ENCODE measurements around the gene AFTPH. TPM values are rescaled to one million over a fixed set of nuclear protein-coding genes. Genes with fewer than 3 reads are reported as not detected.

AFTPH gene
- total RNA-seq, 5 donors from 2014 or later (not counting 1 experiment from before 2014, with no cell fraction given), result 33.4 to 42.5 (median 37.9) TPM

GRCh38 chr2:64610316-64610855 lies 86.3 kb downstream of the AFTPH start:
- POLR2A ChIA-PET, result no interaction called here
- Mint-ChIP-seq H3K4me1 (peaks cover 21 to 38% (median 21%) of the 10 kb centered on the region in 3 donors), H3K4me3 (peak overlapping the region; percentile 44 to 80 (median 71)), H3K27me3 (no peaks in the 10 kb centered on the region), H3K9me3 (no peaks in the 10 kb centered on the region), H3K36me3 (no peaks in the 10 kb centered on the region), H3K27ac (peak overlapping the region in 1 of 2 donors; percentile 48)
- Histone ChIP-seq H3K27me3 (replicated peaks in 1 of 2; ENCODE audit: control insufficient read depth in 2 of 2, extremely low read depth in 1 of 2, insufficient read depth in 2 of 2, low read length in 1 of 2) (peaks cover 0 to 4% of the 10 kb centered on the region in 2 experiments), H3K36me3 (ENCODE audit: control insufficient read depth in 2 of 2, extremely low read depth in 1 of 2, insufficient read depth in 1 of 2, low read length in 1 of 2) (no peaks in the 10 kb centered on the region), H3K27ac (ENCODE audit: low read length) (no peak overlapping the region), H3K9me3 (no peaks in the 10 kb centered on the region), H3K4me1 (ENCODE audit: control insufficient read depth in 1 of 2, extremely low read depth in 1 of 2, insufficient read depth in 2 of 2, low read length in 2 of 2) (peaks cover 8 to 38% of the 10 kb centered on the region in 2 experiments), H3K4me3 (ENCODE audit: control insufficient read depth in 1 of 2, extremely low read depth in 1 of 2, low read length in 1 of 2) (no peak overlapping the region)
- no CpG with 5 or more reads among the region's 6 CpGs for WGBS (ENCODE audit: insufficient coverage)
- CTCF ChIA-PET, result interaction anchor here in 1 of 2 donors (0.6 kb wide), 1 partner anchor 62 kb away, joined by 3 read pairs; no protein-coding TSS in a partner anchor
- DNase-seq (no peak), ATAC-seq (replicated peaks in 1 of 4) (no peak)

- Histone ChIP-seq H3K27me3 (replicated peaks in 1 of 2; ENCODE audit: control insufficient read depth in 2 of 2, extremely low read depth in 1 of 2, insufficient read depth in 2 of 2, low read length in 1 of 2) (peaks cover 0 to 8% of the 10 kb centered on the region in 2 experiments), H3K4me3 (ENCODE audit: control insufficient read depth in 1 of 2, extremely low read depth in 1 of 2, low read length in 1 of 2) (no peak overlapping the region), H3K9me3 (no peaks in the 10 kb centered on the region), H3K36me3 (ENCODE audit: control insufficient read depth in 2 of 2, extremely low read depth in 1 of 2, insufficient read depth in 1 of 2, low read length in 1 of 2) (no peaks in the 10 kb centered on the region), H3K27ac (ENCODE audit: low read length) (no peak overlapping the region), H3K4me1 (ENCODE audit: control insufficient read depth in 1 of 2, extremely low read depth in 1 of 2, insufficient read depth in 2 of 2, low read length in 2 of 2) (peaks cover 5 to 19% of the 10 kb centered on the region in 2 experiments)
- ChIA-PET POLR2A (no interaction called here), CTCF (no interaction called here)
- H3K4me3 Mint-ChIP-seq, result no peak overlapping the region
- H3K4me1 Mint-ChIP-seq, result peaks cover 4 to 16% (median 8%) of the 10 kb centered on the region in 3 donors
- ATAC-seq (replicated peaks in 1 of 4) (no peak), DNase-seq (no peak)
- no peaks in the 10 kb centered on the region for H3K9me3 Mint-ChIP-seq
- H3K27ac Mint-ChIP-seq, result no peak overlapping the region
- no peaks in the 10 kb centered on the region for H3K27me3 Mint-ChIP-seq
- no peaks in the 10 kb centered on the region for H3K36me3 Mint-ChIP-seq
- 85% methylated on average over 3 of the region's 5 CpGs for WGBS (ENCODE audit: insufficient coverage)
These were observed 88.6 kb downstream of the AFTPH start for GRCh38 chr2:64612575-64613195.

GRCh38 chr2:64613276-64613675 lies 89.1 kb downstream of the AFTPH start:
- H3K4me1 ChIP-seq (ENCODE audit: control insufficient read depth in 1 of 2, extremely low read depth in 1 of 2, insufficient read depth in 2 of 2, low read length in 2 of 2), result peaks cover 0 to 13% of the 10 kb centered on the region in 2 experiments
- DNase-seq, result no peak
- WGBS (ENCODE audit: insufficient coverage), result 82% methylated on average over 2 of the region's 7 CpGs
- no peaks in the 10 kb centered on the region for H3K36me3 Mint-ChIP-seq
- H3K27me3 ChIP-seq (replicated peaks in 1 of 2; ENCODE audit: control insufficient read depth in 2 of 2, extremely low read depth in 1 of 2, insufficient read depth in 2 of 2, low read length in 1 of 2), result peaks cover 0 to 11% of the 10 kb centered on the region in 2 experiments
- H3K9me3 ChIP-seq, result no peaks in the 10 kb centered on the region
- no peak overlapping the region for H3K27ac Mint-ChIP-seq
- ChIA-PET CTCF (no interaction called here), POLR2A (no interaction called here)
- no peak overlapping the region for H3K4me3 Mint-ChIP-seq
- H3K4me1 Mint-ChIP-seq, result peaks cover 0 to 10% (median 2%) of the 10 kb centered on the region in 3 donors
- no peak for ATAC-seq (replicated peaks in 1 of 4)
- no peaks in the 10 kb centered on the region for H3K27me3 Mint-ChIP-seq
- H3K9me3 Mint-ChIP-seq, result no peaks in the 10 kb centered on the region
- no peak overlapping the region for H3K4me3 ChIP-seq (ENCODE audit: control insufficient read depth in 1 of 2, extremely low read depth in 1 of 2, low read length in 1 of 2)
- no peaks in the 10 kb centered on the region for H3K36me3 ChIP-seq (ENCODE audit: control insufficient read depth in 2 of 2, extremely low read depth in 1 of 2, insufficient read depth in 1 of 2, low read length in 1 of 2)
- no peak overlapping the region for H3K27ac ChIP-seq (ENCODE audit: low read length)

GRCh38 chr2:64615192-64615763 lies 91.2 kb downstream of the AFTPH start:
- H3K27me3 Mint-ChIP-seq, result no peaks in the 10 kb centered on the region
- WGBS (ENCODE audit: insufficient coverage), result 90% methylated on average over 1 of the region's 6 CpGs
- H3K4me1 ChIP-seq (ENCODE audit: control insufficient read depth in 1 of 2, extremely low read depth in 1 of 2, insufficient read depth in 2 of 2, low read length in 2 of 2), result no peaks in the 10 kb centered on the region
- no peak overlapping the region for H3K27ac ChIP-seq (ENCODE audit: low read length)
- POLR2A ChIA-PET, result interaction anchor here (0.6 to 0.7 kb wide), 4 partner anchors 39 to 421 kb away, joined by 3 to 6 read pairs (median 4); partner anchors contain the start of gene SERTAD2 (in 1 of the 2)
- no peaks in the 10 kb centered on the region for H3K4me1 Mint-ChIP-seq
- H3K4me3 ChIP-seq (ENCODE audit: control insufficient read depth in 1 of 2, extremely low read depth in 1 of 2, low read length in 1 of 2), result no peak overlapping the region
- peaks cover 0 to 7% of the 10 kb centered on the region in 2 experiments for H3K27me3 ChIP-seq (replicated peaks in 1 of 2; ENCODE audit: control insufficient read depth in 2 of 2, extremely low read depth in 1 of 2, insufficient read depth in 2 of 2, low read length in 1 of 2)
- no peak overlapping the region for H3K4me3 Mint-ChIP-seq
- CTCF ChIA-PET, result interaction anchor here in 1 of 2 donors (0.6 kb wide), 1 partner anchor 19 kb away, joined by 4 read pairs; no protein-coding TSS in a partner anchor
- DNase-seq (no peak), ATAC-seq (replicated peaks in 1 of 4) (no peak)
- H3K36me3 Mint-ChIP-seq, result no peaks in the 10 kb centered on the region
- no peaks in the 10 kb centered on the region for H3K36me3 ChIP-seq (ENCODE audit: control insufficient read depth in 2 of 2, extremely low read depth in 1 of 2, insufficient read depth in 1 of 2, low read length in 1 of 2)
- H3K27ac Mint-ChIP-seq, result no peak overlapping the region
- no peaks in the 10 kb centered on the region for H3K9me3 Mint-ChIP-seq
- H3K9me3 ChIP-seq, result no peaks in the 10 kb centered on the region

GRCh38 chr2:64615844-64616536 lies 91.9 kb downstream of the AFTPH start:
- no peaks in the 10 kb centered on the region for H3K4me1 ChIP-seq (ENCODE audit: control insufficient read depth in 1 of 2, extremely low read depth in 1 of 2, insufficient read depth in 2 of 2, low read length in 2 of 2)
- H3K36me3 ChIP-seq (ENCODE audit: control insufficient read depth in 2 of 2, extremely low read depth in 1 of 2, insufficient read depth in 1 of 2, low read length in 1 of 2), result no peaks in the 10 kb centered on the region
- ATAC-seq (replicated peaks in 1 of 4), result no peak
- no peaks in the 10 kb centered on the region for H3K9me3 ChIP-seq
- Mint-ChIP-seq H3K36me3 (no peaks in the 10 kb centered on the region), H3K27me3 (no peaks in the 10 kb centered on the region), H3K4me3 (no peak overlapping the region), H3K4me1 (no peaks in the 10 kb centered on the region), H3K27ac (no peak overlapping the region), H3K9me3 (no peaks in the 10 kb centered on the region)
- H3K27me3 ChIP-seq (replicated peaks in 1 of 2; ENCODE audit: control insufficient read depth in 2 of 2, extremely low read depth in 1 of 2, insufficient read depth in 2 of 2, low read length in 1 of 2), result peaks cover 0 to 7% of the 10 kb centered on the region in 2 experiments
- peak in 1 of 35 experiments; percentile 2 for DNase-seq
- ChIA-PET POLR2A (interaction anchor here in 1 of 2 donors (0.8 kb wide), 1 partner anchor 12 kb away, joined by 3 read pairs; no protein-coding TSS in a partner anchor), CTCF (interaction anchor here (0.5 to 0.9 kb wide), 3 partner anchors 8 to 16 kb away, joined by 3 to 4 read pairs (median 4); no protein-coding TSS in a partner anchor)
- 96% methylated on average over 7 of the region's 7 CpGs for WGBS (ENCODE audit: insufficient coverage)
- no peak overlapping the region for H3K27ac ChIP-seq (ENCODE audit: low read length)
- no peak overlapping the region for H3K4me3 ChIP-seq (ENCODE audit: control insufficient read depth in 1 of 2, extremely low read depth in 1 of 2, low read length in 1 of 2)

GRCh38 chr2:64617631-64618151 lies 93.6 kb downstream of the AFTPH start:
- Histone ChIP-seq H3K36me3 (ENCODE audit: control insufficient read depth in 2 of 2, extremely low read depth in 1 of 2, insufficient read depth in 1 of 2, low read length in 1 of 2) (no peaks in the 10 kb centered on the region), H3K9me3 (no peaks in the 10 kb centered on the region), H3K4me3 (ENCODE audit: control insufficient read depth in 1 of 2, extremely low read depth in 1 of 2, low read length in 1 of 2) (no peak overlapping the region), H3K27ac (ENCODE audit: low read length) (no peak overlapping the region), H3K4me1 (ENCODE audit: control insufficient read depth in 1 of 2, extremely low read depth in 1 of 2, insufficient read depth in 2 of 2, low read length in 2 of 2) (no peaks in the 10 kb centered on the region), H3K27me3 (replicated peaks in 1 of 2; ENCODE audit: control insufficient read depth in 2 of 2, extremely low read depth in 1 of 2, insufficient read depth in 2 of 2, low read length in 1 of 2) (peaks cover 0 to 12% of the 10 kb centered on the region in 2 experiments)
- Mint-ChIP-seq H3K27me3 (no peaks in the 10 kb centered on the region), H3K36me3 (no peaks in the 10 kb centered on the region), H3K27ac (no peak overlapping the region), H3K4me1 (no peaks in the 10 kb centered on the region), H3K4me3 (no peak overlapping the region), H3K9me3 (no peaks in the 10 kb centered on the region)
- CTCF ChIA-PET, result interaction anchor here (0.5 to 1.3 kb wide), 6 partner anchors 9 to 296 kb away, joined by 3 to 5 read pairs (median 4); no protein-coding TSS in a partner anchor
- peak in 1 of 35 experiments; percentile 4 for DNase-seq
- WGBS (ENCODE audit: insufficient coverage), result 20% methylated on average over 1 of the region's 6 CpGs
- POLR2A ChIA-PET, result interaction anchor here in 1 of 2 donors (0.8 kb wide), 1 partner anchor 14 kb away, joined by 6 read pairs; no protein-coding TSS in a partner anchor
- ATAC-seq (replicated peaks in 1 of 4), result no peak

Data from T-cell (primary cell).